GM21515 (cell line): Measurements from ENCODE around the gene UBAC2.
"Not testable (repeated sequence)": the region's sequence is repeated elsewhere in the genome, so short reads cannot be mapped to it uniquely, and the experiment has no call there.

Experiments used
- ATAC-seq: cut with Tn5 transposase; IDR thresholded peaks from one replicate; pipeline ENCODE4 v1.9.1; 2021; ENCODE audit not compliant: unreplicated experiment

UBAC2 gene

DNA sequence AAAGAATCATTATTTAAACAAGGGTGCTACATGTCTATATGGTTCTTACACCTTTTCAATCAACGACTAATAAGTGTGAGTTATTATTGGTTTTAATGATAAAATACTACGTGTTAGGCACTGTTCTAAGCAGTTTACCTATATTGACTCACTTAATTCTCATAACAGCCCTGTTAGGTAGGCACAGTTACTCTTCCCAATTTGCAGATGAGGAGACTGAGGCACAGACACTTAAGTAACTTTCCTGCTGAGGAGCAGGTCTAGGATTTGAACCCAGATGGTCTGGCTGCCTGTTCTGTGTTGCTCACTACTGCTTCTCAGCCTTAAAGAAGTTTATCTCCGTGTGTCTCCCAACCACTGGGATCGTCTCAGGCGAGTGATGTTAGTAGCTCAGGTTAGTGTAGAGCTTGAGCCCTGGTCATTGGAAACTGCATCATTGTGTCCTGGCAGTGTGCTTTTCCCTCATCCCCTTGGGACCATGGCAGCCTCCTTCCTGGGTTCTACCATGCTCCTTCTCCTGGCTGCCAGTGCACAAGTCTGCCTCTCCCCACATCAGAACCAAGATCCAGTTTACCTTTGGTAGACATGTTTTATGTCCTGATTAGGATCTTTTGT is 10.9 kb downstream of the UBAC2 start:
- ATAC-seq = no peak

GRCh38 chr13:99214232-99214631 is 13.6 kb downstream of the UBAC2 start:
- peak; percentile 77 for ATAC-seq

- no peak for ATAC-seq
These were observed 14.1 kb downstream of the UBAC2 start for GRCh38 chr13:99214731-99215130.

DNA sequence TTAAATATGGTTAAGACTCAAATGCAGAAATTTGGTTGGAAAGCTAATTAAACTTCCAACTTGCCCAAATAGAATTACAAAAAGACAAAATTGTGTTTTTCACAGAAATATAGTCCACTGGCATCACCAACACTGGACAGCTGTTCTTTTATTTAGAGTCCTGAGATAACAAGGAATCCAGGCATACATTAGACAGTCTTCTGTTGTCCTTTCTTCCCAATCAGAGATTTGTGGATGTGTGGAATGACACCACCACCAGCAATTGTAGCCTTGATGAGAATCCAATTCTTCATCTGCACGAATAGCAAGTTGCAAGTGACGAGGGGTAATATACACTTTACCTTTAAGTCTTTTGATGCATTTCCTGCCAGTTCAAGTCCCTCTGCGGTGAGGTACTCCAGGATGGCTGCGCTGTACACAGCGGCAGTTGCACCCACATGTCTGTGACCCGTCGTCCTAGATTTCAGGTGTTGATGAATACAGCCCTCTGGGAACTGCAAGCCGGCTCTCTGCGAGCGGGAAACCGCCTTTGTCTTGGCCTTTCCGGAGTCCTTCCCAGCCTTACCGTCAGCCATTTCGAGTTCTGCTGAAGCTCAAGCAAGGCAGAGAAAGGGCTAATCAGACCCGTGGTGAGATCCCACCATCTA is 14.7 kb downstream of the UBAC2 start:
- no peak for ATAC-seq

DNA sequence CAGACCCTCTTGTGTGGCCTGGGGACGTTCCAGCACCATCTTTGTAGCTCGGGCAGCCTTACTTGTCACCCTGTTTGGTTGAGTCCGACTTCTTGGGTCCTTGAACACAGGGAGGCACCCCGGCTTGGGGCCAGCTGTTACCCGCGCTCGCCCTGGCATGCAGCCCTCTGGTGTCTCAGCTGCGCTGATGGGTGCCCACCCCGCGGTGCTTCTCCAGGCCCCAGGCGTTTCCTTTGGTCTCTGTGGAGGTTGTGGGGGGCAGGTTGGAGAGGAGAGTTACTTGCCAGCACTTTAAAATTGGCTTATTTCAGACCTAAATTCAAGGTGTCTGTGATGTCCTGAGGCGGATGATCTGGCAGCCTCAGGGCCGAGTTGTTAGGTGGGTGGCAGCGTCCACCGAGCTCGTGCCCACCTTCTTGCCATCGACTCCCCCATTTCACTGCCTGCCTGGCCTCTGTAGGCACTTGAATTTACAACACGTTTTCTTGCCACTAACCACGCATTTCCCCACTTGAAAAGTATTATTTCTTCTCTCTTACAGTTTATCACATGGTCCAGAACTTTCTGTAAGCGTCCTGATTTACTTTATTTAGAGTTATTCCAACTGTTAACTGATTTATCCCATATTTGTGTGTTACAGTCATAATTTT is 16.9 kb downstream of the UBAC2 start:
- ATAC-seq = no peak

DNA sequence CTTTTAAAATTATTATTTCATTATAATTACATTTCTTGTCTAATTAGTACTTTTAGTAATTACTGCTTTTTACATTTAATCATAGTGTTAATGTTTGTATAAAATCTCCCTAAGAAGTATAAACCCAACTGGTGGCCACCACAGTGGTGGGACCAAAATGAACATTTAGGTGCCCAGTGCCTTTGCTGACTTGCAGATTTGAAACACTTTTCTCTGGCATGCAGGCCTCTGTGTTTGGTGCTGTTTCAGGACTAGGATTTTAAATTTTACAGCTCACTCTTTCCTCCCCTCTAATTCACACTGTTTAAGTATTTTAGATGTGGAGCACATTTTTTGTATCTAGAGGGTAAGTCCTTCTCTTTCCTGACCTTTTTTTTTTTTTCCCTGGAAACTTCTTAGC is 17.5 kb downstream of the UBAC2 start:
- no peak for ATAC-seq

DNA sequence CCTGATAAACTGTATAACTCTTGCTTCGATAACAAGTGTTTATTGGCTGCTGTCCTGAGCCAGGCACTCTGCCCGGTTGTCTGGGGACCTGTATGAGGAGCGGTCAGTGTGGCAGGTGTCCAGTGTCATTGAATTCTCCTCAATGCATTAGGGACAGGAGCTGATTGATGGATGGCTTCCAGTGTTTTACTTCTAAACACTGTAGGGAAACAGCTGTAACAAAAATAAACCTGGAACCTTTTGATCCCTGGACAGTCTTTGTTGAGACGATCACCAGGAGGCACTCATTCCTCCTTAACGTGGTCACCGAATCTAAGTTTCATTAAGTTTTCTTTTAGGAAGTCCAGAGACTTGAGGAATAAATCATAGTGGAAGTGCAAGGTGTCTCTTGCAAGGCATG is 17.9 kb downstream of the UBAC2 start:
- no peak for ATAC-seq

- peak; percentile 43 for ATAC-seq
These were observed 18.3 kb downstream of the UBAC2 start for GRCh38 chr13:99218969-99219368.

- ATAC-seq = no peak
These were observed 19.7 kb downstream of the UBAC2 start for GRCh38 chr13:99220199-99220935.

DNA sequence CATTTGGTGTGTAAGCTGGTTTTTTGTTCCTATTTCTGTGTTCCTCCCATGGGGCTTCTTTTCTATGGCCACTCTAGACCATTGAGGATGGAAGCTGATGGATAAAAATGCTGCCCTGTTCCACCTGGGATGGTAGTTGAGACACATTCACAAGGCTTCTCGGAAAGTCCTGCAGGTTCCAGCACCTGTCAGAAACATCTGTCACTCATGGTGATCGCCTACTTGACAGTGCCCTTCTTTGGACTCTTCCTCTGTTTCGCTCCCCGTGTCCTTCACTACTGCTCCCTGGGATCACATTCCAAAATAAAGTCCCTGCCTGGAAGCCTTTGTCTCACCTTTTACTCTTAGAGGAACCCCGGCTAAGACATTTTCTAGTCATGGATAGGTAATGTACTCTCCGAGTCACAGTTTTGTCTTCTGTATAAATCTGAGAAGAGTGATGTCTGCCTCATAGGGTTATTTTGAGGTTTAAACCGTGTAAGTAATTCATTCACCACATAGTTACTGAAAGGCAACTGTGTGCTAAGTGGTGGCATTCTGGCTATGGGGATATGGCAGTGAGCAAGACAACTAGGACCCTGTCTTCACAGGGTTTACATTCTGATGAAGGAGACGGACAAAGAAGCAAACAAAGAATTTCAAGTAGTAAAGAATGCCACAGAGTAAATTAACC is 21.0 kb downstream of the UBAC2 start:
- ATAC-seq = no peak

DNA sequence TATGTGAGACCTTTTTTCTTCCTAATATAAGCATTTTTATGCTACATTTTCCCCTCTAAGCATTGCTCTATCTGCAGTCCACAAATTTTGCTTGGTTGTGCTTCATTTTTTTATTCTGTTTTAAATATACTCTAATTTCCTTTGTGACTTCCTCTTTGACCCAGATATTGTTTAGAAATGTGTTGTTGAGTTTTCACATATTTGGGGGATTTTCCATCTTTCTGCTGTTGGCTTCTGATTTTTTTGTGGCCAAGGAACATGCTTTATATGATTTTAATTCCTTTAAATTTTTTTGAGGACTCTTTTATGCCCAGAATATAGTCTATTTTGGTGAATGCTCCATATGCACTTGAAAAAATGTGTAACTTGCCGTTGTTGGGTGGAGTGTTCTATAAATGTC is 22.9 kb downstream of the UBAC2 start:
- ATAC-seq = no peak

- ATAC-seq = no peak
These were observed 23.4 kb downstream of the UBAC2 start for GRCh38 chr13:99224021-99224420.

DNA sequence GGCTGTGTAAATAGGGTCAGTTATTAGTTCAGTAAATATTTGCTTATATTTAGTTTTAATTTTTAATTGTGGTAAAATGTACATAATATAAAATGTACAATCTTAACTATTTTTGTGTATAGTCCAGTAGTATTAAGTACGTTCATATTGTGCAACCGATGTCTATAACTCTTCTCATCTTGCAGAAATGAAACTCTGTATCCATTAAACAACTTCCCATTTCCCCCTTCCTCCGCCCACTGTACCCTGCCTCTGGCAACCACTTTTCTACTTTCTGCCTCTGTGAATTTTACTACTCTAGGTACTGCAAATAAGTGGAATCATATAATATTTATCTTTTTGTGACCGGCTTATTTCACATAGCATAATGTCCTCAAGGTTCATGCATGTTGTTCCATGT is 24.4 kb downstream of the UBAC2 start:
- ATAC-seq = no peak

GRCh38 chr13:99226513-99226912 is 25.9 kb downstream of the UBAC2 start:
- no peak for ATAC-seq

- no peak for ATAC-seq
These were observed 26.8 kb downstream of the UBAC2 start for GRCh38 chr13:99227331-99227900.

DNA sequence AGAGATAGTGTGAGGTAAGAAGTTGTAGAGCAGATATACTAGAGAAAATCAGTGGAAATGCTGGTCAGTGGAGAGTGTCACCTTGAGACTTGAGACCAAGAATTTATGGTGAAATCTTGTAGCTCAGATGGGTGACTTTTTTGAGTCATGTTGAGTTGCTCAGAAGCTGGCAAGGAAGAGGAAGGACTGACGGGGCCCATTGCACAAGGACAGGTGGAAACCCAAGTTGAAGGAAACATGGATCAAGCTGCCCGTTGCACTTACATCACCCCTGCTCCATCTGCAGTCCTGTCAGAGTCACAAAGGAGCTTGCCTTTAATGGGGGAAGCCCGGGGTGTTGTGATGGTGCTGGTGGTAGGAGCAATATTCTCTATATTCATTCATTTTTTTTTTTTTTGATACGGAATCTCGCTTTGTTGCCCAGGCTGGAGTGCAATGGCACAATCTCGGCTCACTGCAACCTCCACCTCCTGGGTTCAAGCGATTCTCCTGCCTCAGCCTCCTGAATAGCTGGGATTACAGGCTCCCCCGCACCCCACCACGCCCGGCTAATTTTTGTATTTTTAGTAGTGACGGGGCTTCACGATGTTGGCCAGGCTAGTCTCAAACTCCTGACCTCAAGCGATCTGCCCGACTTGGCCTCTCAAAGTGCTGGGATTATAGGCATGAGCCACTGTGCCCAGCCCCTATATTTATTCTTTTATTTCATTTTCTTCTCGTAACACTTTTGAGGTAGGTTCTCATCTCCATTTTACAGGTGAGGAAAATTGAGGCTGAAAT is 27.4 kb downstream of the UBAC2 start:
- ATAC-seq = no peak

- ATAC-seq = peak; percentile 92
These were observed 28.4 kb downstream of the UBAC2 start for GRCh38 chr13:99228737-99229691.

- not testable (repeated sequence) for ATAC-seq
These were observed 29.9 kb downstream of the UBAC2 start for GRCh38 chr13:99230588-99230987.

DNA sequence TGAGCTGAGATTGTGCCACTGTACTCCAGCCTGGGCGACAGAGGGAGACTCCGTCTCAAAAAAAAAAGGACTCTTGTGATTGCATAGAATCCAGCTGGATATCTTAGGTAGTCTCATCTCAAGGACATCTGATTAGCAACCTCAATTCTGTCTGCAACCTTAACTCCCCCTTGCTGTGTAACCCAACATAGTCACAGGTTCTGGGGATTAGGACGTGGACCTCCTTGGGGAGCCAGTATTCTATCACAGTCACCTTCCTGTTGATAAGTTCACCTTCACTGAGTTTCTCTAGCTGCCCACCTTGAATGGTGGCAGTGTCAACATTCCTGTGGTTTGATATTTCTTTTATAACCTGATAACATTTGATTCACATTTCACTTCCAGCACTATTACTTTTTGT is 30.3 kb downstream of the UBAC2 start:
- ATAC-seq = no peak
